ENCODE data around the gene SRSF5.
"Not testable (repeated sequence)": the region's sequence is repeated elsewhere in the genome, so short reads cannot be mapped to it uniquely, and the experiment has no call there.

GRCh38 chr14:69736405-69736804 lies 30.5 kb upstream of the SRSF5 start:
- TF ChIP-seq CTCF (IDR thresholded peaks at IDR 0.05; ENCODE audit: control extremely low read depth in 1 of 3, insufficient read depth in 1 of 3, low read depth in 1 of 3, low read length in 3 of 3); ATF3 (IDR thresholded peaks at IDR 0.05; ENCODE audit: insufficient read depth, low read depth, low read length); SIX5 (IDR thresholded peaks at IDR 0.05; ENCODE audit: low read depth, low read length); ATF2 (IDR thresholded peaks at IDR 0.05; ENCODE audit: low read length); SP1 (IDR thresholded peaks at IDR 0.05; ENCODE audit: low read depth, low read length); CEBPB (IDR thresholded peaks at IDR 0.05; ENCODE audit: low read depth, low read length); POLR2A (IDR thresholded peaks at IDR 0.05; ENCODE audit: control extremely low read depth in 1 of 2, low read depth in 2 of 2, low read length in 2 of 2); YY1 (IDR thresholded peaks at IDR 0.05; ENCODE audit: low read depth, low read length); EZH2 (IDR thresholded peaks at IDR 0.05; ENCODE audit: low read depth, low read length, severe bottlenecking); JUND (IDR thresholded peaks at IDR 0.05; ENCODE audit: low read length); HDAC6 (IDR thresholded peaks at IDR 0.05; ENCODE audit: low read depth, low read length); SP4 (IDR thresholded peaks at IDR 0.05; ENCODE audit: low read length); E2F6 (IDR thresholded peaks at IDR 0.05): not testable (repeated sequence)

Measured in H1 (cell line).